Heart left ventricle (tissue), 16 donors: ENCODE data around the gene TRIM25. TPM values are rescaled to one million over a fixed set of nuclear protein-coding genes. Genes with fewer than 3 reads are reported as not detected.
A peak's percentile ranks its signal among the peaks of the same experiment; 100 is the strongest.

ENCODE experiments used
- ATAC-seq, 4 donors: fragments of 200-7000 bp; cut with Tn5 transposase; one replicate each; pipeline ENCODE4 v1.9.1; 2020 to 2022; ENCODE audit warnings: moderate library complexity in 4 of 4, mild to moderate bottlenecking in 3 of 4, moderate number of reproducible peaks in 1 of 4
- DNase-seq, 5 donors: peaks; one replicate each; pipeline ENCODE4 v3.0.0-alpha.2; 2020
- H3K27ac ChIP-seq, 12 donors: fragments of 200-600 bp; sonication (generic) in 4 of 12; one replicate each; pipeline versions ENCODE4 v1.5.0 to v1.8.0; 2016 to 2022; ENCODE audit warnings: mild to moderate bottlenecking in 2 of 12
- H3K27me3 ChIP-seq, 9 donors: fragments of 200-600 bp; sonication (generic) in 2 of 9; one replicate each; pipeline versions ENCODE4 v1.5.1 to v1.8.0; 2016 to 2022; ENCODE audit warnings: mild to moderate bottlenecking in 3 of 9
- H3K36me3 ChIP-seq, 9 donors: fragments of 200-600 bp; sonication (generic) in 2 of 9; one replicate each; pipeline versions ENCODE4 v1.5.0 to v1.8.0; 2018 to 2022; ENCODE audit warnings: mild to moderate bottlenecking in 2 of 9
- H3K4me1 ChIP-seq, 12 donors: fragments of 200-600 bp; sonication (generic) in 4 of 12; one replicate each; pipeline versions ENCODE4 v1.5.0 to v1.8.0; 2016 to 2022; ENCODE audit warnings: mild to moderate bottlenecking in 3 of 12
- H3K4me3 ChIP-seq, 12 donors: fragments of 200-600 bp; sonication (generic) in 4 of 12; one replicate each; pipeline versions ENCODE4 v1.5.0 to v1.8.0; 2017 to 2022; ENCODE audit warnings: mild to moderate bottlenecking in 9 of 12, moderate library complexity in 4 of 12
- H3K9me3 ChIP-seq, 12 donors: fragments of 200-600 bp; sonication (generic) in 4 of 12; one replicate each; pipeline versions ENCODE4 v1.5.0 to v1.8.0; 2016 to 2022; ENCODE audit warnings: mild to moderate bottlenecking in 1 of 12
- POLR2A ChIP-seq, 2 donors: fragments of 450-650 bp; IDR thresholded peaks; one replicate each; pipeline ENCODE4 v1.6.1; 2017; ENCODE audit warnings: antibody characterized with exemption in 2 of 2, mild to moderate bottlenecking in 2 of 2, moderate library complexity in 2 of 2
- WGBS, 4 donors: extraction: QIAGEN DNeasy Blood & Tissue Kit in 2 of 4; methylation state at CpG; one replicate each; pipeline versions ENCODE4 v1.1.5 to v1.1.7; 2013 to 2018; 5-methylcytosine and 5-hydroxymethylcytosine counted together
- intact Hi-C, 10 donors: fragments of 100-400 bp; cut with DNase I; formaldehyde crosslinking; loops; one replicate each; pipeline versions ENCODE4 v1.11.1 to v1.14.2; 2022
- polyA plus RNA-seq, 2 donors: library from polyadenylated mRNA; stranded (reverse); fragments of 200-250 nt; gene quantifications; one replicate each; pipeline ENCODE4 v1.2.3, GENCODE V29; 2013
- total RNA-seq, 9 donors: library from RNA; depleted of rRNA in 2 of 9; stranded (reverse); fragments of >200 nt in 2 of 9; fragmentation: NEBNext Ultra II Directional in 3 of 9; extraction: Animal tissue kit (Norgen Biotek cat#: 25700) in 3 of 9; gene quantifications; one replicate each; pipeline versions ENCODE4 v1.1.0 to v1.2.4, GENCODE V29; 2016 to 2023
- TF ChIP-seq, protein P1 (sequence below), 12 donors: fragments of 200-600 bp; sonication (generic) in 4 of 12; IDR thresholded peaks; one replicate each; pipeline versions ENCODE4 v1.5.0 to v1.8.0; 2018 to 2022; ENCODE audit warnings: antibody characterized with exemption in 12 of 12, mild to moderate bottlenecking in 5 of 12
- donor health status: ischemic (EF 13 %, LVEDD 7.1; RV severe dilation, severe dysfunction).
- donor health status: healthy with polysubstance abuse.
- donor health status: DM: no; HTN: yes; CAD: no.
- donor health status: DM: no; HTN: no; CAD: no.
- donor health status: ischemic (EF 25% LVEDD 6.9; RV normal size, moderate dysfunction).
- donor health status: ischemic (EF 25% LVEDD 5.7; RV mildly dilated, moderate dysfunction).
- donor health status: healthy.
- donor health status: DM: yes; HTN: yes; CAD: no.
- donor health status: ischemic (EF 35%, LVEDD 5.7; RV mildly dilated, moderate dysfunction).
- donor health status: nonischemic (EF 11% LVEDD 7.7; RV severe dilation, severe dysfunction).
- donor health status: DM: yes; HTN: yes; CAD: no.
- donor health status: PGD.
- donor health status: ischemic (EF 29% LVEDD 5.4; RV normal size, mild dysfunction).
- donor health status: nonischemic (EF 23%, LVEDD 6.1; RV moderate dilation, normal function).

TRIM25 gene
- total and polyA plus RNA-seq, 11 donors, result 9.2 to 55.9 (median 14.9) TPM

DNA sequence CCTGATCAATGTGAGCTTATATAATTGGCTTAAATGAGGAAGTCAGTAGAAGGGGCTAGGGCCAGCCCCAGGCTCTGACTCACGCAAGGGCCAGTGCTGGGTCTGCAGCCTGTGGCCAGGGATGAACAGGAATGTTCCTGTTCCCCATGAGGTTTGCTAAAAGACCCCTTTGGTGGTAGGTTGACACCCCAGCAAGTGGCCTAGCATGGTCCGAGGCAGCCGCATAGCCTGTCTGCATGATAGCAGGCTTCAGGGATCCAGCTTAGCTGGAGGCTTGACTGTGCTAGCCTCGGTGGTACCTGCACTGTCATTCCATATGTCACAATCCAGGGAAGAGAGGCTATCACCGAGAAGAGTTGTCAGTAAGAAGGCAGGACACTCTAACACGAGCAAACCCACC, 23.5 kb downstream of the TRIM25 start:
- Histone ChIP-seq H3K36me3 (peaks cover 3 to 93% (median 58%) of the 10 kb centered on the region in 9 donors), H3K9me3 (peaks cover 0 to 15% (median 3%) of the 10 kb centered on the region in 12 donors), H3K27me3 (no peaks in the 10 kb centered on the region), H3K4me3 (no peak overlapping the region), H3K4me1 (peaks cover 0 to 9% (median 0%) of the 10 kb centered on the region in 12 donors), H3K27ac (no peak overlapping the region)
- ATAC-seq (no peak), DNase-seq (no peak)
- intact Hi-C loops, result loop anchor here in 3 of 10 donors (2.0 to 5.0 kb wide), 2 partner anchors 46 to 47 kb away; no protein-coding TSS in a partner anchor
- no peak for TF ChIP-seq POLR2A (IDR thresholded peaks at IDR 0.05)
- TF ChIP-seq, protein P1, sequence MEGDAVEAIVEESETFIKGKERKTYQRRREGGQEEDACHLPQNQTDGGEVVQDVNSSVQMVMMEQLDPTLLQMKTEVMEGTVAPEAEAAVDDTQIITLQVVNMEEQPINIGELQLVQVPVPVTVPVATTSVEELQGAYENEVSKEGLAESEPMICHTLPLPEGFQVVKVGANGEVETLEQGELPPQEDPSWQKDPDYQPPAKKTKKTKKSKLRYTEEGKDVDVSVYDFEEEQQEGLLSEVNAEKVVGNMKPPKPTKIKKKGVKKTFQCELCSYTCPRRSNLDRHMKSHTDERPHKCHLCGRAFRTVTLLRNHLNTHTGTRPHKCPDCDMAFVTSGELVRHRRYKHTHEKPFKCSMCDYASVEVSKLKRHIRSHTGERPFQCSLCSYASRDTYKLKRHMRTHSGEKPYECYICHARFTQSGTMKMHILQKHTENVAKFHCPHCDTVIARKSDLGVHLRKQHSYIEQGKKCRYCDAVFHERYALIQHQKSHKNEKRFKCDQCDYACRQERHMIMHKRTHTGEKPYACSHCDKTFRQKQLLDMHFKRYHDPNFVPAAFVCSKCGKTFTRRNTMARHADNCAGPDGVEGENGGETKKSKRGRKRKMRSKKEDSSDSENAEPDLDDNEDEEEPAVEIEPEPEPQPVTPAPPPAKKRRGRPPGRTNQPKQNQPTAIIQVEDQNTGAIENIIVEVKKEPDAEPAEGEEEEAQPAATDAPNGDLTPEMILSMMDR (IDR thresholded peaks at IDR 0.05), result no peak
- 80 to 100% (median 94%) methylated on average over 1 to 6 of the region's 6 CpGs for WGBS, 4 donors

DNA sequence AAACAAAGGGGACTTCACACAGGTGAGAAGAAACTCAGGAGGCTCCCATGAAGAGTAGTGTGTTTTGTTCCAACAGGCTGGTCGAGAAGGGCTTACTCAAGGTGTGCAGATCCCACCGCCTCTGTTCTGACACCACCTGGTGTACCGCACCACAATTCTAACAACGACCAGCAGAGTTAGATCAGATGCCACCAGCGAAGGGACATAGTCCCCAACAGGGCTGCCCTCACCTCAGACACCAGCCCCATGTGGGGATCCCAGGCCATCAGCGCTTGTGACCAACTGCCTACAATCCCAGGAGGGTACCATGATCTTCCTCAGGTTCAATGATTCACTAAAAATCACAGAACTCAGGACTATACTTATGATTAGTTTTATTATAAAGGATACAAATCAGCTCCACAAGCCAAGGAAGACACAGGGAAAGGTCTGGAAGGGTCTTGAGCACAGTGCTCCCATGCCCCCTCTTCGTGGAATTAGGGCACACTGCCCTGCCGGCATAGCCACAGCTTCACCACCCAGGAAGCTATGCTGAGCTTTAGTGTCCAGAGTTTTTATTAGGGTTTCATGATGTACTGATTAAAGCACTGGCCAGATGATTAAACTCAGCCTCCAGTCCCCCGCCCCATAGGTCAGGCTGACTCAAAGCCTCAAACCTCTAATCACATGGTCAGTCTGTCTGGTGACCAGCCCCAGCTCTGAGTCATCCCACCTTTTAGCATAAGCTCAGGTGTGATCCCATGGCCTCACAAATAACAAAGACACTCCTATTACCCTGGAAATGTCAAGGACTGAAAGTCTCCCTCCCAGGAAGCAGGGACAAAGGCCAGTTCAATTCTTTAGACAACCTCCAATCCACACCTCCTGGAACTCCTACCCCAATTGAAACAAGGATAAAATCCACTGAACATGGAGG, 26.0 kb downstream of the TRIM25 start:
- DNase-seq, result no peak
- no peak for ATAC-seq
- intact Hi-C loops, result no loop called here
- H3K27ac ChIP-seq, result no peak overlapping the region
- no peaks in the 10 kb centered on the region for H3K27me3 ChIP-seq
- H3K9me3 ChIP-seq, result peaks cover 0 to 15% (median 3%) of the 10 kb centered on the region in 12 donors
- 93 to 97% (median 96%) methylated on average over 9 of the region's 9 CpGs for WGBS, 4 donors
- no peak for TF ChIP-seq POLR2A (IDR thresholded peaks at IDR 0.05)
- TF ChIP-seq, protein P1 (IDR thresholded peaks at IDR 0.05), result no peak
- peaks cover 0 to 6% (median 0%) of the 10 kb centered on the region in 12 donors for H3K4me1 ChIP-seq
- H3K36me3 ChIP-seq, result peaks cover 0 to 67% (median 32%) of the 10 kb centered on the region in 9 donors
- H3K4me3 ChIP-seq, result no peak overlapping the region

DNA sequence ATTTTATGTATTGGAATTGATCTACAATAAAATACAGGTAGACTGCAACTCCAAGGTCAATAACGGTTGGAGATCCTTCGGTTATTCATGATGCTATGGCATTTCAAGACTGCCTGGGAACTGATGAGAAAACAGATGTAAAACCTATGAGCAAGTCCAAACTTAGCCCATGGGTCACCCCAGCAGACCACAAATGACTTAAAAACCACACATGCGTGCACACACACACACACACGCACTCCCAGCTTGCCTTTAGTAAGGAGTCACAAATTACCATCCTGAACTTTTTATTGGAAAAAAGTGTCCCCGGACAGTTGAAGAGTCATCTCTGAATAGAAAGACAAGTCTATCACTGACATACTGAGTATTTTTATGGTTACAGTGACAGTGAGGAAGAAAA, 26.7 kb downstream of the TRIM25 start:
- Histone ChIP-seq H3K4me3 (no peak overlapping the region), H3K36me3 (peaks cover 0 to 60% (median 26%) of the 10 kb centered on the region in 9 donors), H3K9me3 (peaks cover 0 to 15% (median 3%) of the 10 kb centered on the region in 12 donors), H3K4me1 (peaks cover 0 to 6% (median 0%) of the 10 kb centered on the region in 12 donors), H3K27me3 (no peaks in the 10 kb centered on the region), H3K27ac (no peak overlapping the region)
- ATAC-seq (no peak), DNase-seq (no peak)
- intact Hi-C loops, result no loop called here
- 96 to 99% (median 98%) methylated on average over 5 of the region's 5 CpGs for WGBS, 4 donors
- TF ChIP-seq, protein P1 (IDR thresholded peaks at IDR 0.05), result no peak
- no peak for TF ChIP-seq POLR2A (IDR thresholded peaks at IDR 0.05)

DNA sequence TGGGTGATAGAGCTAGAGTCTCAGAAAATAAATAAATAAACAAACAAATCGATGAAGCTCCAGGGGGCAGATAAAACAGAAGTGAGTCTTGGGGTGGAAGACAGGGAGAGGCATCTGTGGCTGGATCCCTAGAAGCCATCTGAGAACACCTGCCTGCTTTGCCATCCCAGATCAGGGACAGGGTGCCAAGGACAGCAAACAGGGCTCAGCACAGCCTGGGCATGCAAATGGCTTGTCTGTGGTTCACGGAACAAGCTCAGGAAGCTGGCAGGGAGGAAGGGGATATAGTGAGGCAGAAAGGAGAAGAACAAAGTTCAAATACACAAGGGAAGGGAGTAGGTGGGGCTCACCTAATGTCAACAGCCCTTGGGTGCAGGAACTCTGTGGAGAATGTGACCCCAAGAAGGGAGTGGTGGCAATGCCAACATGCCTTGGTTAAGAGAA, 27.5 kb downstream of the TRIM25 start:
- WGBS, 4 donors, result 89 to 92% (median 91%) methylated on average over 2 of the region's 2 CpGs
- no peak for DNase-seq
- intact Hi-C loops, result no loop called here
- Histone ChIP-seq H3K4me1 (peaks cover 0 to 6% (median 0%) of the 10 kb centered on the region in 12 donors), H3K27me3 (no peaks in the 10 kb centered on the region), H3K4me3 (no peak overlapping the region), H3K36me3 (peaks cover 0 to 52% (median 18%) of the 10 kb centered on the region in 9 donors), H3K27ac (no peak overlapping the region), H3K9me3 (peaks cover 0 to 15% (median 3%) of the 10 kb centered on the region in 12 donors)
- ATAC-seq, result peak in 1 of 4 donors; percentile 29
- TF ChIP-seq, protein P1 (IDR thresholded peaks at IDR 0.05), result no peak
- no peak for TF ChIP-seq POLR2A (IDR thresholded peaks at IDR 0.05)
